Inferior parietal cortex (tissue), 1 donor: ENCODE measurements around the gene BANP.
"Not testable (repeated sequence)": the region's sequence is repeated elsewhere in the genome, so short reads cannot be mapped to it uniquely, and the experiment has no call there.

Experiments
- DNase-seq: peaks from one replicate; pipeline ENCODE4 v3.0.0-alpha.2; 2016; ENCODE audit errors: extremely low spot score

BANP gene

DNA sequence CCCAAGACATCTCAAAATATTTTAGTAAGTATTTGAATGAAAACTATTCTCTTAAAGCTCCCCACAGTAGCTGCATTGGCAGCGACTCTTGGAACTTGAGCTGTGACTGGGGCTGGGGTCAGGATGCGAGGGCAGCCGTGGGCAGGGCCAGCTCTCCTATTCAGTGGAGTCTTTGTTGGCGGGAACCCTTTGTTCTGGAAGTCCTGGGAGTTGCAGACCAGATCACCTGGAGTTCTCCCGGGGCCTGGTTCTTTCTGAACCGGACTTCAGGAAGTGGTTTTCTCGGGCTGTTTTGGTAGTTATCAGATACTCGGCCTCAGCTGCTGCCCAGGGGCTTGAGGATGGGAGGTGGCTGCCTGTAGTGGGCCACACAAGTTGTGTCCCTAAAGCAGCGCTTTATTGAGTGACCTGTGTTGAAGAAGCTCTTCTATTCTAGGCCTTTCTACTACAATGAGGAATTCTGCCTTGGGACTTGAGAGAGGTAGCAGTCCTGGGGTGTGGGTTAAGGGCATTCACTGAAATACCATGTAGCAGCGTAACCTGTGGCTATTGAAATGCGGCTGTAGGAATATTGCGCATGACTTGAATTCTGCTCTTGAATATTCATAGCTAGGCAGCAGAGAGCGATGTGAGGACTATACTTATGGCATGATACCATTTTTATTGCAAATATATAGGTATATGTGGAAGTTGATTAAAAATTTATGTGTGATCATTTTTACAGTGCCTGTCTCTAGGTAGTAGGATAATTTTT, 77.1 kb downstream of the BANP start:
- not testable (repeated sequence) for DNase-seq

DNA sequence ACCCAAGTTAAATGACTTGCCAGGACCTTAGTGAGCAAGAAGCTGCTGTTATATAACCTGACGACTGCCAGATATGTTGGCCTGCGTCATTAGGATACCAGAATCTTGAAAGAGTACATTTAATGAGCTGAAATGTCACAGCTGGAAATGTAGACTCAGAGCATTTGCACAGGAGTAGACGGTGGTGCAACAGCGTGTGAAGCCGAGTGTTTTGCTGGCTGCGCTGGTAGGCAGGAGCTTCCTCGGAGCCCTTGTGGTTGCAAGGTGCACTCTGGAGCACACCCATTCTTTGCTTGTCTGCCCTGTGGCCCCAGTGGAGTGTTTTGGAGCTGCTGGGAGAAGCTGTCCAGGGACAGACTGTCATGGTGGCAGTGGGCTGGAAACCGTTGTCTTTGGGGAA, 79.3 kb downstream of the BANP start:
- DNase-seq, result no peak

DNA sequence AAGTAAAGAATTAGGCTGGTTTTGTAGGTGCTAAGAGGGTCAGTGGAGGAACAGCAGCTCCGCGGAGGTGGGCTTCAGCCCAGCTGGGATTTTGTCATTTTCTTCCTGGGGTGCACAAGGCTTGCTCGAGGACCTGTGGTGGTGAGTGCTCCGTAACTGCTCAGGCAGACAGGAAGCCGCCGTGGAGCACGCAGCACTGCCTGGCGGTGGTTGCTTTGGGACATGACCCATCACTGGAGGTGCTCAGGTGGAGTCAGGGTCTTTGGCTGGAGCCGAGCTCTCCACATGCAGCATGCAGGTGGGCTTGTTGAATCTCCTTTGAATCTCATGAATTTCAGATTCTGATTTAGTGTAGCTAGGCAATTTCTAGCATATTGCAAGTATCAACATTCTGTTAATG, 79.7 kb downstream of the BANP start:
- not testable (repeated sequence) for DNase-seq

DNA sequence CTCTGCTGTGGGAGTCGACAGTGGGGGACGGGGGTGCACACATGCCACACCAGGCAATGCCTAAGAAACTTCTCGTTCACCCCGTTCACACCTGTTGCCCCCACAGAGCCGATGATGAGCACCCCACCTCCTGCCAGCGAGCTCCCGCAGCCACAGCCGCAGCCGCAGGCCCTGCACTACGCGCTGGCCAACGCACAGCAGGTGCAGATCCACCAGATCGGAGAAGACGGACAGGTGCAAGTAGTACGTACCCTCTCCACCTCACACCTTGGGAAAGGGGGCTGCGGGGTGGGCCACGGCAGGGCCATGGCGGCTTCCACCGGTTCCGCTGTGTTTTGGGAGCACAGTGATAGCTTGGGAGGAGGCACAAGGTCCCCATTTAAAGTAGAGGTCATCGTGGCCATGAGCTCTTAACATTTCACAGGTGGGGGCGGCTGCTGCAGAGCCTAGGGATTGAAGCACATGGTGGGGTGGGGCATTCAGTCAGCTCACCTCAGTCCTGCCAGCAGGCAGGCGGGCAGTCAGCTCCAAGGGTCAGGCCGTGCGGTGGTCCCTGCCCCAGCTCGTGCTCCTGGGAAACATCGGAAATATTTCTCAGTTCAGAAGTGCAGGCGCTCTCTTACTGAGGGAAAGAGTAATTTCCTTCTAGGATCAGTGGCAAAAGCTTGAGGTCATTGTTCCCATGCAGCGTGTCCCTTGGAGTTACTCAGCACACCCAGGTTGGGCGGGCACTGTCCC, 81.9 kb downstream of the BANP start:
- not testable (repeated sequence) for DNase-seq

DNA sequence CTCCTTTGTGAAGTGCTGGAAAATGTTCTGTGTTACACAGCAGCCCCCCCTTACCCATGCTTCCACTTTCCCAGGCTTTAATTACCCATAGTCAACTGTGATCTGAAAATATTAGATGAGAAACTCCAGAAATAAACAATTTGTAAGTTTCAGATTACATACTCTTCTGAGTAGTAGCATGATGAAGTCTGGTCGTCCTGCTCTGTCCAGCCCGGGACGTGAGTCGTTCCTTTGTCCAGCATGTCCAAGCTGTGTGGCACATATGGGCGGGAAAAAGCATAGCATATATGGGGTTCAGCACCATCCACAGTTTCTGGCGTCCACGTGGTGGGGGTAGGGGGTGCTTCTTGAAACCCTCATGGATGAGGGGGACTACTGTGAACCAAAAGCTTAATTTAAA, 83.5 kb downstream of the BANP start:
- no peak for DNase-seq

DNA sequence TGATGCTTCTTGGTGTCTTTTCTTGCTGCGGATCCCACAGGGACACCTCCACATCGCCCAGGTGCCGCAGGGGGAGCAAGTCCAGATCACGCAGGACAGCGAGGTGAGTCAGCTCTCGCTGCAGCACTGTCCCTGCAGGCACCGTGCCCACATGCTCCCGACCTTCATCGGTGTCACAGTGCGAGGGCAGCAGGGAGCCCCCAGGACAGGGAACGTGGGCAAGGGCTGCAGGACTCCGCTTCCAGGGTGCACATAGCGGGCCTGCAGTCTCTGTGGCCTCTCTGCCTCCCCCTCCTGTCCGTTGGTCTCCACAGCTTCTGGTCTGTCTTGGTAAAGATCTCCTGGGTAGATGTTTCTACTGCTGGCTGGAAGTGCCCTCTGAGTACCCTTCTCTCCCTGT, 84.1 kb downstream of the BANP start:
- no peak for DNase-seq

DNA sequence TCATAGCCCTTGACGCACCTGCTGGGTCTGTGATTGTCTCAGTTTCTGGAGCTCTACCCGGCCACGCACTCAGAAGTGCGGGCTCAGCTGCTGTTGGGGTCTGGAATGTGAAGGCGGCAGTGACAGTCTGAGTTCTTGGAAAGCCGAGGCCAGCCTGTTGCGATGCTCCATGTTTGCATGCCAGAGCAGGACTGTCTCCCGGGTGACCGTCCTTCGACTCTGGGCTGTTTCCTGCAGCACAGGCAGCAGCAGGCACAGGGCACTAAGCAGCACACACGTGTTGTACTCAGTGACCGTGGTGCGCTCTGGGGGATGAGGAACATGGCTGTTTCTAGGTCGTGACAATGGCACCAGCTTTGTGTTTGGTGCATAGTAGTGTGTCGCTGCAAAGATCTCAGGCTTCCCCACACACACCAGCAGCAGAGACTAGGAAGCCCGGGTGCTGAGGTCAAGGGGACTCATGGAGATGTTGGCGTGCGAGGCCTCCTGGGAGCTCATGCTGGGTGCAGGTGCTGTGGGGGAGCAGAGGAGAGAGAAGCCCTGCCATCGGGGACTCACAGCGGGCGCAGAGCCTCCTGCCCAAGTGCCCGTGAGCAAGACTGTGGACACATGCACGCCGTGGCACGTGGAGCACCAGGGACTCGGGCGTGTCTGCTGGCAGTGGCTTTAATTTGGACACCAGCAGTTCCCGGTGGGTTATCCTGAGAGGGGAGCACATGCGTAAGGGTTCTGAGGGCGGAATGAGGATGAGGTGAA, 84.8 kb downstream of the BANP start:
- DNase-seq, result not testable (repeated sequence)

DNA sequence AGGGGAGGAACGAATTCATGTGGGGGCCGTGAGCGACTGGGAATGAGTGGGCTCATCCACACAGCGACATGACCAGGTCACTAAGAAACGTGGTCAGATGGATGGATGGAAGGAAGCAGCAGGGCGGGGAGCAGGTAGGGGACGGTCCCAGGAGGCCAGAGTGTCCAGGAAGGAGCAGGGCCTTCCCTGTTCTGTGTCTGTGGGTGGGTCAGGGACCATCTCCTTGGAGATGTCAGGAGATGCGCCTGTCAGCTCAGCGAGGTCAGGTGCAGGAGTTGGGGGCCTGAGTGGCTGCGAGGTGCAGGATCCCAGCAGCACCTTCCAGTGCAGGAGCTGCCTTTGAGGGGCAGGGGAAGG, 85.4 kb downstream of the BANP start:
- not testable (repeated sequence) for DNase-seq

DNA sequence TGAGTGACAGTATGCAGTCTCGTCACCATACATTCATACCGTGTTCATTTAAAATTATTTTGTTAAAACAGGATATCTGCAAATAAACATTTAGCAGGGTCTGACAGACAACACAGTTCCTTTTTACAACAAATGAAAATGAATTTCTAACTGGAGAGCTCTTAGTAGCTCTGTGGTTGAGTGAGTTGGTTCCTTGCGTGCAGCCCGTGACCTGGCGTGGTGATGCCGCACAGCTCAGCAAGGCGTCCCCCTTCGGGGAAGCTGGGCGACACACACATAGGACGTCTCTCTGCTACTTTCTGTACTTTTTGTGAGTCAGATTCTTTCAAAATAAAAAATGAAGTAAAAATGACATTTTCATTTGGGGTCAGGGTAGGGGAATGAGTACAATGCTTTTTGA, 86.1 kb downstream of the BANP start:
- not testable (repeated sequence) for DNase-seq

DNA sequence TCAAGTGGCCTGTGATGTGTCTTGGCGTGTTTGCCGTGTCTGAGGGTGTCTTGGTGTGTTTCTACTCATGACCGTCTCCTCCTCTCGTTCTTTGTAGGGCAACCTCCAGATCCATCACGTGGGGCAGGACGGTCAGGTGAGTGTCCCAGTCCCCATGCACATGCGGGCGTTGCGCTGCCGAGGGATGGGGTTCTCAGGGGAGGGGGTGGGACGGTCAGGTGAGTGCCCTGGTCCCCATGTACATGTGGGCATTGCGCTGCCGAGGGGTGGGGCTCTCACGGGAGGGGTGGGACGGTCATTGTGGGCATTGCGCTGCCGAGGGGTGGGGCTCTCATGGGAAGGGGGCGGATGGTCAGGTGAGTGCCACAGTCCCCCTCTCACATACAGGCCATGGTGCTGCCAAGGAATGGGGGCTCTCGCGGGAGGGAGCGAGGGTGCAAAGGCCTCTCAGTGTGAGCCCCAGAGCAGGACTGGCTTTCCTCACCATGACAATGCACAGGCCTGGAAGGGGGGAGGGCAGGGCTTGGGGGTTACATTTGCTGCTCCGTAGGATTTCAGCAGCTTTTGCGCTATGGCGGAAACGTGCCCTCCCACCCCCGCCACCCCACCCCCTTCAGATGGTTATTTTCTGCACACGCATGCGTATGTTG, 86.8 kb downstream of the BANP start:
- DNase-seq, result not testable (repeated sequence)

DNA sequence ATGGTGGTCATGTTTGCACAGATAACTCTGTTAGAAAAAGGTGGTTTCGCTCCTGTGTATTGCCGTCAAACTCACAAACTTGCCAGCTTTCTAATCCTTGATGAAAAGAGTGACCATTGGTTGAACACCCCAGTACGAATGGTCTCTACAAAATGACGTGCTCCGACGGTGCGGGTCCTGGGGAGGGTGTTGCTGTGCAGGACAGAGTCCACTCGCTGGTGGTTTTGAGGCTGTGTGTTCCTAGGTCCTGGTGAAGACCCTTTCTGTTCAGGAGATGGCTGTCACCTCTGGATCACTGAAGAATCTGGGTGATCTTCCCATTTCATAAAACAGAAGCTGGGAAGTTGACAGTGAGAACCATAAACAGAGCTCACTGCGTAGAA, 87.3 kb downstream of the BANP start:
- not testable (repeated sequence) for DNase-seq

DNA sequence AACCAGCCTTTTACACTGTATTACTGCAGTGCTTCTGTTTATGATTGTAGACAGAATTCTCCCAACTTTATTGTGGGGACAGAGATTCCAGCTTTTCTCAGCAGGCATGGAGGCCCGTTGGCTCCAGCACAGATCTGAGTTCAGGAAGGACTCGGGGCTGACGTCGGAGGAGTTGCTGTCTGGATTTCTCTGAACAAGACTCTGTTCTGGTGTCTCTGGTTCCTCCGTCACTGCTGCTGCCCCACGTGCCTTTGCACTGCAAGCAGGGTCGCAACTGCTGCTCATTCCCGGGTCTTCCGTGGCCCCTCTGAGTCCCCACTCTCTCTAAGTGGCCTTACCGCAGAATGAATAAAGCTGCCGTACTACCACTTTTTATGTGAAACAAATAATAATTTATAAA, 88.4 kb downstream of the BANP start:
- DNase-seq, result no peak

DNA sequence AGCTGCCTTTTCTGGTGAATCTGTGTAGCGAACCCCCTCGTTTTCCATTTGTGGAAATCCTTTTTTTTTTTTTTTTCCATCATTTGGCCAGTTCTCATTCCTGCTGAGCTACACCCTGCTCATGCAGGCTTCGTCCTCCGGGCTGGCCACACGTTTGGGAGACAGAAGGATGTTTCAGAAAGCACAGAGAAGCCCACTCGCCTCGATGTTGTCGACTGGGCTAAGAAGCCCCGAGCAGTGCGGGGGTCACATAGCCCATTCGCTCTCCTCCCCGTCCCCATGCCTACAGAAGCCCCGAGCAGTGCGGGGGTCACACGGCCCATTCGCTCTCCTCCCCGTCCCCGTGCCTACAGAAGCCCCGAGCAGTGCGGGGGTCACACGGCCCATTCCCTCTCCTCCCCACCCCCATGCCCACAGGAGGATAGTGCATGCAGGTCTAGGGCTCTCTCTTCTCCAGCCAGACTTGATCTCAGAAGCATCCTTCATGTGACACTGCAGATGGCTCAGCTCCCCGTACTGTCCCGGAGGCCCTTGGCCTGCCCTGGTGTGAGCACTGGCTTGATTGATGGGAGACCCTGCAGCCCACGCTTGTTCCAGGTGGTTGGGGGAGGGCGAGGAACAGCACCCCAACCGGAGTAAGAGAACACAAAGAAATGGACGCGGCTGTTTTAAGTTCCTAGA, 89.1 kb downstream of the BANP start:
- not testable (repeated sequence) for DNase-seq

DNA sequence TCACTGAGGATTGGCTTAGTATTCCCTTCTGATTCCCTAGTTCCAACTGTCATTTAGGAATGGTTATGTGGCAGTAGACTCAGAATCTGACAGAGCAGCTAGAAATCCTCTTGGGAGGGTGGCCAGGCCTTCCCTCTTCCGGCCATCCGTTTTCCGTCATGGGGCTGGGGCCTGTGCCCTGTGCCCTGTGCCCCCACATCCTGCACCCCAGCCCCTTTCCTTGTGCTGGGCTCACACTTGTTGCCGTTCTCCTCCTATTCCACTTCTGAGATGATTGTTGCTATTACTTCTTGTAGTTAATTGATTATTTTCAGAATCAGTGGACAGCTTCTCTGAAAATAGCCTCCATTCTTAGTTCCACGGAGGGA, 89.6 kb downstream of the BANP start:
- DNase-seq, result not testable (repeated sequence)

DNA sequence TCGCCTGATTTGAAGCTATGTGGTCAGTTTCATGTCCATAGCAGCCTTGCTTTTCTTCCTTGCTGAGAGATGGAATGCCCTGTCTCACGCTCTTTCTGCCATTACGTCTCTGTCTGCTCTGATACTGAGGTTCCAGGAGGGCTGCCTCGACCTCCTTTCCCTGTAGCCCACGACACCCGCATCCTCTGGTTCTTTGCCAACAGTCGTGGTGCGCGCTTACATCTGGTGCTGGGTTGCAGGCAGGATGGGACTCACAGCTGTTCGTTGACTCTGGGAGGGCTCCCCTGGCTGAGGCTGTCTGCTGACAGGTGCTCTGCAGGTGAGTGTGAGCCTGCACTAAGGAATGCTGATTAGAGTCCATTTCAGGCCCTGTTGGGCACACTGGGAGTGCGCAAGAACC, 90.3 kb downstream of the BANP start:
- not testable (repeated sequence) for DNase-seq

DNA sequence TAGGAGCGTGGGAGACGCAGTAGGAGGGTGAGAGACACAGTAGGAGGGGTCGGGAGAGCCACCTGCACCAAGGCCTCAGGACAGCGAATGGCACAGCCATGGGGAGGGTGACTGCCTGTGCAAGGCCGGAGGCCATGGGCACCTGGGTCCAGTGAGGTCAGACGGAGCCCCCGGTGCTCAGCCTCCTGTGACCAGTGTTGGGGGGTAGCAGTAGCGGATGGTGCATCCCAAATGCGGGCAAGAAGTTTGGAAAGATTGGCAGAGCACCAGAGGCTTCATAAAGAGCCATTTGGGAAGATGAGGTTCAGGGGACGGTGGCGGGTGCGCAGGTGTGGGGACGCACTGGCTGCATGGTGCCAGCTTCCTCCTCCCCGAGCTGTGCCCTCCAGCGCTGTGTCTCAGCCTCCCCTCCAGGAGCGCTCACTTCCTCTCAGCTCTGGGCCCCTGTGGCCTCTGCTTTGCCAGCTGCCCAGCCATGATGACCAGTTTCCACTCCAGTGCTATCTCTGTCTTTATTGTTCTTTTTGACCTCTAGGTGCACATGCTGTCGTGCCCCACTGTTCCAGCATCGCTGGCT, 90.8 kb downstream of the BANP start:
- not testable (repeated sequence) for DNase-seq

DNA sequence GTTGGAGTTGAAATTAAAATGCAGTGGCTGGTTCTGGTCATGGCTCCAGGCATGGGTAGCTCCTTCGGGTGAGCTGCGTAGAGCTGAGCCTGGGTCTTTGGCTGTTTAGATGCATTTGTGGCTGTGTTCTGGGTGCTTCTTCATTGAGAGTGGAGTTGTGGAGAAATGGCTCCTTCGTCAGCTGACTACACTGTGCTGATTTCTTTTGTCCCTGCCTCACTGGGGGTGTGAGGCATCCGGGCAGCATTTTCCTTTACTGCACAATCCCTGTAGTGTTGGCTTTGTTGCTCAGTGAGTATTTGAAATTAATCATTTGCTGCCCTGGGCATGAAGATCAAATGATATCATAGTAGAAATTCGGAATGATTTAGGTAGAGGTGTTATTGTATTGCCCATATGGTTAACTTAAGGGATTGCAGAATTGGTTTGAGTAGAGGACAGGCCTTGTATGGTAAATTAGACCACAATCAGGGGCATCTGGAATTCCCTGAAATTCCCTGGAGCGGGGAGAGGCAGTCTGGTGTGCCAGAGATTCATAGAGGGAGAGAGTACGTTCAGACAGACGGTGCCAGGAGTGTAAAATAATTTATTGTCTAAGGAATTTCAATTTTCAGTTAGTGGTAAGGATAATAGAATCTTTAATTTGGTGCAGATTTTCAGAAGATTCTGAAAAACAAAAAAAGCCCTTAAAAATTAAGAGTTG, 92.1 kb downstream of the BANP start:
- DNase-seq, result not testable (repeated sequence)

DNA sequence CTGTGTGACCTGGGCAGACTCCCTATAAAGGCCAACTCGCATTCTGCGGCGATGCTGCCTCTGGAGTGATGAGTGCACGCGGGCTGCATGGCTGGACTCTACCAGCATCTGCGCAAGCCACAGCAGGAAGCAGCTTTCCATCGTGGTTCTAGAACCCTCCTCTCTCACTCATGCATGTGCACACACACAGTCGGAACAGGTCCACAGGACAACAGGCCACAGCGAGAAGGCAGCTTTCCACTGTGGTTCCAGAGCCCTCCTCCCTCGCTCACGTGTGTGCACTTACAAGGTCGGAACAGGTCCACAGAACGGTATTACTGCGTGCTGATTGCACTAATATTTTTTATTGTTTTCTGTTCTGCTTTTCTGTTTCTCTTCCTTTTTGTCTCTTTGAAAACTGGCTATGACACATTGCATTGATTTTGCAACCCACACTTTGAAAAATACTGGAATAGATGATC, 92.9 kb downstream of the BANP start:
- not testable (repeated sequence) for DNase-seq

DNA sequence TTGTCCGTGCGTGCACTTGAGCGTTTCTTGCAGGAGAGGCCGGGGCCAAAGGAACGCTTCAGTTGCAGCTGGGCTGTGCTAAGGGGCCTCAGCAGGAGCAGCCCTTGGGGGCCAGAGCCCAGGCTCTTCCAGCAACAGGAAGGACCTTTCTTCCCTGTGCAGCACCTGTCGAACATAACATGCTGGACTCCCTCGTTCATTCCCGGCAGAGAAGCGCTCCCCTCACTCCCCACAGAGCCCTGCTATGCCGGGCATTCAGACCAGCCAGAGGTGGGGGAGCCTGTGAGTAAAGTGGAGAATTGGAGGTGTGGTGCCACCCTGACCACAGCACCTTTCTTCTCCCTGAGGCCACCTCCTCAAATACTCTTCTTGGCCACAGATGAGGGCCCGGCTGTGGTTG, 94.1 kb downstream of the BANP start:
- DNase-seq, result not testable (repeated sequence)

DNA sequence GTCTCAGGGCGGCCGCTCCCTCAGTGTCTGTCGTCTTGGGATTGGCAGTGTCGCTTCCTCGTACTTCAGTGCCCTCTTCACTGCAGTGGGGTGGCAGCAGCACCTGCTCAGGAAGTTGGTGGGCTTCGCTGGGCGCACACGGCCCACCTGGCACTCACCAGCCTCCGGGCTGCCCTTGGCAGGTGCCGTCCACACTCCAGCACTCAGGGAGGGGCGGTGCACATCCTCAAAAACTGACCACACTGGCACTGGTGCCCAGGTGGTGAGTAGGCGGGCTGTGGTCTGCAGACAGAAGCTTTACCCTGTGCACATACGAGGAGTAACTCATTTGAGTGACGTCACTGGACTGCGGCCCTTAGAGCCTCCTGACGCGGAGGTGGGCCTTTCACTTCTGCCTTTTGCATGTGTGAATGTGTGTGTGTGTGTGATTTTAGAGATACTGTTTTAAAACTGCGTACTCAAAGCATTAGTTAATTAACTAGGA, 94.6 kb downstream of the BANP start:
- DNase-seq, result no peak
